Right lobe of liver (tissue), 6 donors: ENCODE results near the gene FLNB. TPM values are rescaled to one million over a fixed set of nuclear protein-coding genes. Genes with fewer than 3 reads are reported as not detected.
A peak's percentile ranks its signal among the peaks of the same experiment; 100 is the strongest.

Experiments used
- ATAC-seq, 4 donors: fragments of 200-7000 bp; cut with Tn5 transposase; one replicate each; pipeline ENCODE4 v1.9.1; 2020; ENCODE audit warnings: mild to moderate bottlenecking in 4 of 4, moderate library complexity in 4 of 4
- DNase-seq, 3 donors: peaks; one replicate each; pipeline ENCODE4 v3.0.0-alpha.2; 2020
- H3K27ac ChIP-seq, 3 donors: fragments of 200-600 bp; one replicate each; pipeline ENCODE4 v1.8.0; 2022
- H3K27me3 ChIP-seq, 2 donors: fragments of 200-600 bp; one replicate each; pipeline ENCODE4 v1.8.0; 2022
- H3K36me3 ChIP-seq, 4 donors: fragments of 200-600 bp; sonication (generic) in 1 of 4; one replicate each; pipeline versions ENCODE4 v1.5.1 to v1.8.0; 2017 to 2022; ENCODE audit warnings: control low read depth in 1 of 4
- H3K4me1 ChIP-seq, 4 donors: fragments of 200-600 bp; sonication (generic) in 1 of 4; one replicate each; pipeline versions ENCODE4 v1.5.1 to v1.8.0; 2017 to 2022; ENCODE audit warnings: control low read depth in 1 of 4
- H3K4me3 ChIP-seq, 3 donors: fragments of 200-600 bp; one replicate each; pipeline ENCODE4 v1.8.0; 2022
- H3K9me3 ChIP-seq, 4 donors: fragments of 200-600 bp; sonication (generic) in 1 of 4; one replicate each; pipeline versions ENCODE4 v1.5.1 to v1.8.0; 2017 to 2022; ENCODE audit warnings: control low read depth in 1 of 4
- CTCF ChIP-seq, 4 donors: fragments of 200-600 bp in 3 of 4; fragments of 450-650 bp in 1 of 4; IDR thresholded peaks; one replicate each; pipeline versions ENCODE4 v1.5.1 to v1.8.0; 2016 to 2022; ENCODE audit warnings: antibody characterized with exemption in 4 of 4, mild to moderate bottlenecking in 2 of 4
- POLR2A ChIP-seq: fragments of 450-650 bp; IDR thresholded peaks from one replicate; pipeline ENCODE4 v1.6.1; 2017; ENCODE audit warnings: antibody characterized with exemption, mild to moderate bottlenecking
- WGBS: methylation state at CpG from one replicate; pipeline ENCODE4 v1.1.6; 2018; ENCODE audit warnings: low coverage, low lambda C conversion rate; ENCODE audit not compliant: insufficient coverage; ENCODE audit errors: missing lambda C conversion rate; 5-methylcytosine and 5-hydroxymethylcytosine counted together
- intact Hi-C, 2 donors: fragments of 100-400 bp; cut with DNase I; formaldehyde crosslinking; loops; one replicate each; pipeline versions ENCODE4 v1.11.2 to v1.14.1; 2022
- total RNA-seq, 6 experiments: library from RNA; depleted of rRNA in 2 of 6; stranded (reverse); fragments of >200 nt in 2 of 6; fragmentation: NEBNext Ultra II Directional in 3 of 6; extraction: Animal tissue kit (Norgen Biotek cat#: 25700) in 3 of 6; gene quantifications; one replicate each; pipeline versions ENCODE4 v1.1.0 to v1.2.4, GENCODE V29; 2016 to 2023
- donor health status: DM: no; HTN: yes; CAD: no.
- donor health status: DM: no; HTN: no; CAD: no.
- donor health status: DM: no; HTN: no; CAD: no.
- donor health status: DM: no; HTN: yes; CAD: no.
- donor health status: DM: no; HTN: yes; CAD: no.

Gene FLNB
- total RNA-seq, 6 experiments from 2014 or later: 48.4 to 109 (median 97.8) TPM

- Histone ChIP-seq H3K36me3 (no peaks in the 10 kb centered on the region), H3K27me3 (no peaks in the 10 kb centered on the region), H3K9me3 (no peaks in the 10 kb centered on the region), H3K27ac (peak overlapping the region in 2 of 3 donors; percentile 36 to 45), H3K4me1 (peaks cover 0 to 54% (median 22%) of the 10 kb centered on the region in 4 donors), H3K4me3 (no peak overlapping the region)
- intact Hi-C loops: no loop called here
- no peak for TF ChIP-seq CTCF (IDR thresholded peaks at IDR 0.05)
- no peak for TF ChIP-seq POLR2A
- peak; percentile 9 to 33 (median 14) for ATAC-seq
- WGBS: 16% methylated on average over 3 of the region's 6 CpGs
- DNase-seq: no peak
Observed at GRCh38 chr3:58065700-58066167, 57.5 kb downstream of the FLNB start.

- no peak overlapping the region for H3K4me3 ChIP-seq
- WGBS: 36% methylated on average over 3 of the region's 3 CpGs
- peak overlapping the region in 1 of 3 donors; percentile 21 for H3K27ac ChIP-seq
- H3K9me3 ChIP-seq: no peaks in the 10 kb centered on the region
- ATAC-seq: peak in 2 of 4 donors; percentile 9 to 34
- H3K27me3 ChIP-seq: no peaks in the 10 kb centered on the region
- TF ChIP-seq POLR2A (no peak), CTCF (IDR thresholded peaks at IDR 0.05) (no peak)
- H3K36me3 ChIP-seq: no peaks in the 10 kb centered on the region
- intact Hi-C loops: no loop called here
- DNase-seq: no peak
- H3K4me1 ChIP-seq: peaks cover 0 to 53% (median 21%) of the 10 kb centered on the region in 4 donors
Observed at GRCh38 chr3:58066842-58067241, 58.6 kb downstream of the FLNB start.

GRCh38 chr3:58068122-58068809 is 60.0 kb downstream of the FLNB start:
- peak in 1 of 4 donors; percentile 21 for ATAC-seq
- TF ChIP-seq CTCF (IDR thresholded peaks at IDR 0.05) (no peak), POLR2A (no peak)
- DNase-seq: no peak
- Histone ChIP-seq H3K4me3 (no peak overlapping the region), H3K27ac (peak overlapping the region in 2 of 3 donors; percentile 21 to 29), H3K27me3 (no peaks in the 10 kb centered on the region), H3K9me3 (no peaks in the 10 kb centered on the region), H3K4me1 (peaks cover 0 to 54% (median 21%) of the 10 kb centered on the region in 4 donors), H3K36me3 (no peaks in the 10 kb centered on the region)
- intact Hi-C loops: no loop called here
- WGBS: no CpG with 5 or more reads among the region's 2 CpGs

- H3K36me3 ChIP-seq: no peaks in the 10 kb centered on the region
- H3K4me1 ChIP-seq: peaks cover 0 to 42% (median 16%) of the 10 kb centered on the region in 4 donors
- intact Hi-C loops: no loop called here
- ATAC-seq (peak; percentile 91 to 98 (median 94)), DNase-seq (peak; percentile 67 to 86 (median 81))
- H3K27me3 ChIP-seq: no peaks in the 10 kb centered on the region
- peak overlapping the region; percentile 64 to 85 (median 74) for H3K27ac ChIP-seq
- TF ChIP-seq CTCF (IDR thresholded peaks at IDR 0.05) (no peak), POLR2A (no peak)
- no peak overlapping the region for H3K4me3 ChIP-seq
- H3K9me3 ChIP-seq: no peaks in the 10 kb centered on the region
- 40% methylated on average over 4 of the region's 7 CpGs for WGBS
Observed at GRCh38 chr3:58071480-58071971, 63.3 kb downstream of the FLNB start.
